ENCODE results near the gene PARD3. TPM values are rescaled to one million over a fixed set of nuclear protein-coding genes. Genes with fewer than 3 reads are reported as not detected.

The PARD3 gene
- total and polyA plus RNA-seq, 10 of the 15 experiments (the other 5 are each of a cell fraction or from before 2014, with no cell fraction given), result 2.6 to 43.1 (median 13.9) TPM

DNA sequence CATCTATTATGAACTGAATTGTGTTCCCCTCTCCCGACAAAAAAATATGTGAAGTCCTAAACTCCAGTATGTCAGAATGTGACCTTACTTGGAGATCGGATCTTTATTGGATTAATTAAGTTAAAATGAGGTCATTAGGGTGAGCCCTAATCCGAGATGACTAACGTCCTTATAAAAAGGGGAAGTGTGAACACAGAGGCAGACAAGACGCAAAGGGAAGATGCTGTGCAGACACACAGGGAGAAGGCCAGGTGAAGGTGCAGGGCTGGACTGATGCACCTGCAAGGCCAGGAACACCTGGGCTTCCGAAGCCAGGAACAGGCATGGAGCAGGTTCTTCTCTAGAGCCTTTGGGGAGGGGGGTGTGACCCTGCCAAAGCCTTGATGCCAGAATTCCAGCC, 187.8 kb downstream of the PARD3 start (continued):
- TF ChIP-seq, protein P1, sequence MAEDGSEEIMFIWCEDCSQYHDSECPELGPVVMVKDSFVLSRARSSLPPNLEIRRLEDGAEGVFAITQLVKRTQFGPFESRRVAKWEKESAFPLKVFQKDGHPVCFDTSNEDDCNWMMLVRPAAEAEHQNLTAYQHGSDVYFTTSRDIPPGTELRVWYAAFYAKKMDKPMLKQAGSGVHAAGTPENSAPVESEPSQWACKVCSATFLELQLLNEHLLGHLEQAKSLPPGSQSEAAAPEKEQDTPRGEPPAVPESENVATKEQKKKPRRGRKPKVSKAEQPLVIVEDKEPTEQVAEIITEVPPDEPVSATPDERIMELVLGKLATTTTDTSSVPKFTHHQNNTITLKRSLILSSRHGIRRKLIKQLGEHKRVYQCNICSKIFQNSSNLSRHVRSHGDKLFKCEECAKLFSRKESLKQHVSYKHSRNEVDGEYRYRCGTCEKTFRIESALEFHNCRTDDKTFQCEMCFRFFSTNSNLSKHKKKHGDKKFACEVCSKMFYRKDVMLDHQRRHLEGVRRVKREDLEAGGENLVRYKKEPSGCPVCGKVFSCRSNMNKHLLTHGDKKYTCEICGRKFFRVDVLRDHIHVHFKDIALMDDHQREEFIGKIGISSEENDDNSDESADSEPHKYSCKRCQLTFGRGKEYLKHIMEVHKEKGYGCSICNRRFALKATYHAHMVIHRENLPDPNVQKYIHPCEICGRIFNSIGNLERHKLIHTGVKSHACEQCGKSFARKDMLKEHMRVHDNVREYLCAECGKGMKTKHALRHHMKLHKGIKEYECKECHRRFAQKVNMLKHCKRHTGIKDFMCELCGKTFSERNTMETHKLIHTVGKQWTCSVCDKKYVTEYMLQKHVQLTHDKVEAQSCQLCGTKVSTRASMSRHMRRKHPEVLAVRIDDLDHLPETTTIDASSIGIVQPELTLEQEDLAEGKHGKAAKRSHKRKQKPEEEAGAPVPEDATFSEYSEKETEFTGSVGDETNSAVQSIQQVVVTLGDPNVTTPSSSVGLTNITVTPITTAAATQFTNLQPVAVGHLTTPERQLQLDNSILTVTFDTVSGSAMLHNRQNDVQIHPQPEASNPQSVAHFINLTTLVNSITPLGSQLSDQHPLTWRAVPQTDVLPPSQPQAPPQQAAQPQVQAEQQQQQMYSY (CRISPR knock-in tag; IDR thresholded peaks at IDR 0.05), result no peak
- TF ChIP-seq YY1 (IDR thresholded peaks at IDR 0.05; ENCODE audit: low read depth, low read length) (no peak), PAX8 (IDR thresholded peaks at IDR 0.05) (no peak), ZNF24 (IDR thresholded peaks at IDR 0.05) (no peak), ZZZ3 (IDR thresholded peaks at IDR 0.05; ENCODE audit: control insufficient read depth, insufficient read length, low read depth) (no peak), CBX3 (IDR thresholded peaks at IDR 0.05; ENCODE audit: borderline replicate concordance, low read depth) (no peak), MEF2B (IDR thresholded peaks at IDR 0.05; ENCODE audit: partially characterized antibody, poor library complexity, severe bottlenecking) (no peak), IKZF1 (conservative IDR thresholded peaks at IDR 0.05) (peak; percentile 60), MYC (IDR thresholded peaks at IDR 0.05; ENCODE audit: insufficient read depth, insufficient read length, insufficient replicate concordance, low read length, severe bottlenecking) (no peak), ZNF207 (IDR thresholded peaks at IDR 0.05; ENCODE audit: borderline replicate concordance) (no peak), NRF1 (conservative IDR thresholded peaks at IDR 0.05; ENCODE audit: low read depth, low read length) (no peak), ZNF622 (IDR thresholded peaks at IDR 0.05) (no peak), MTA3 (IDR thresholded peaks at IDR 0.05; ENCODE audit: borderline replicate concordance, low read length) (no peak), POLR2A (IDR thresholded peaks at IDR 0.05; ENCODE audit: low read depth, low read length) (no peak), RELA (IDR thresholded peaks at IDR 0.05; ENCODE audit: borderline replicate concordance, partially characterized antibody) (no peak), HCFC1 (IDR thresholded peaks at IDR 0.05; ENCODE audit: low read length) (no peak), TCF3 (IDR thresholded peaks at IDR 0.05; ENCODE audit: borderline replicate concordance, insufficient read depth, low read depth, low read length) (no peak), SIN3A (IDR thresholded peaks at IDR 0.05; ENCODE audit: low read depth, low read length) (no peak), CBFB (IDR thresholded peaks at IDR 0.05; ENCODE audit: low read depth) (no peak)
- TF ChIP-seq, protein P2, sequence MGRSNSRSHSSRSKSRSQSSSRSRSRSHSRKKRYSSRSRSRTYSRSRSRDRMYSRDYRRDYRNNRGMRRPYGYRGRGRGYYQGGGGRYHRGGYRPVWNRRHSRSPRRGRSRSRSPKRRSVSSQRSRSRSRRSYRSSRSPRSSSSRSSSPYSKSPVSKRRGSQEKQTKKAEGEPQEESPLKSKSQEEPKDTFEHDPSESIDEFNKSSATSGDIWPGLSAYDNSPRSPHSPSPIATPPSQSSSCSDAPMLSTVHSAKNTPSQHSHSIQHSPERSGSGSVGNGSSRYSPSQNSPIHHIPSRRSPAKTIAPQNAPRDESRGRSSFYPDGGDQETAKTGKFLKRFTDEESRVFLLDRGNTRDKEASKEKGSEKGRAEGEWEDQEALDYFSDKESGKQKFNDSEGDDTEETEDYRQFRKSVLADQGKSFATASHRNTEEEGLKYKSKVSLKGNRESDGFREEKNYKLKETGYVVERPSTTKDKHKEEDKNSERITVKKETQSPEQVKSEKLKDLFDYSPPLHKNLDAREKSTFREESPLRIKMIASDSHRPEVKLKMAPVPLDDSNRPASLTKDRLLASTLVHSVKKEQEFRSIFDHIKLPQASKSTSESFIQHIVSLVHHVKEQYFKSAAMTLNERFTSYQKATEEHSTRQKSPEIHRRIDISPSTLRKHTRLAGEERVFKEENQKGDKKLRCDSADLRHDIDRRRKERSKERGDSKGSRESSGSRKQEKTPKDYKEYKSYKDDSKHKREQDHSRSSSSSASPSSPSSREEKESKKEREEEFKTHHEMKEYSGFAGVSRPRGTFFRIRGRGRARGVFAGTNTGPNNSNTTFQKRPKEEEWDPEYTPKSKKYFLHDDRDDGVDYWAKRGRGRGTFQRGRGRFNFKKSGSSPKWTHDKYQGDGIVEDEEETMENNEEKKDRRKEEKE (IDR thresholded peaks at IDR 0.05), result no peak
- TF ChIP-seq, protein P3, sequence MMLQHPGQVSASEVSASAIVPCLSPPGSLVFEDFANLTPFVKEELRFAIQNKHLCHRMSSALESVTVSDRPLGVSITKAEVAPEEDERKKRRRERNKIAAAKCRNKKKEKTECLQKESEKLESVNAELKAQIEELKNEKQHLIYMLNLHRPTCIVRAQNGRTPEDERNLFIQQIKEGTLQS (IDR thresholded peaks at IDR 0.05; ENCODE audit: borderline replicate concordance, extremely low read depth, low read depth, low read length), result no peak
- TF ChIP-seq, protein P4, sequence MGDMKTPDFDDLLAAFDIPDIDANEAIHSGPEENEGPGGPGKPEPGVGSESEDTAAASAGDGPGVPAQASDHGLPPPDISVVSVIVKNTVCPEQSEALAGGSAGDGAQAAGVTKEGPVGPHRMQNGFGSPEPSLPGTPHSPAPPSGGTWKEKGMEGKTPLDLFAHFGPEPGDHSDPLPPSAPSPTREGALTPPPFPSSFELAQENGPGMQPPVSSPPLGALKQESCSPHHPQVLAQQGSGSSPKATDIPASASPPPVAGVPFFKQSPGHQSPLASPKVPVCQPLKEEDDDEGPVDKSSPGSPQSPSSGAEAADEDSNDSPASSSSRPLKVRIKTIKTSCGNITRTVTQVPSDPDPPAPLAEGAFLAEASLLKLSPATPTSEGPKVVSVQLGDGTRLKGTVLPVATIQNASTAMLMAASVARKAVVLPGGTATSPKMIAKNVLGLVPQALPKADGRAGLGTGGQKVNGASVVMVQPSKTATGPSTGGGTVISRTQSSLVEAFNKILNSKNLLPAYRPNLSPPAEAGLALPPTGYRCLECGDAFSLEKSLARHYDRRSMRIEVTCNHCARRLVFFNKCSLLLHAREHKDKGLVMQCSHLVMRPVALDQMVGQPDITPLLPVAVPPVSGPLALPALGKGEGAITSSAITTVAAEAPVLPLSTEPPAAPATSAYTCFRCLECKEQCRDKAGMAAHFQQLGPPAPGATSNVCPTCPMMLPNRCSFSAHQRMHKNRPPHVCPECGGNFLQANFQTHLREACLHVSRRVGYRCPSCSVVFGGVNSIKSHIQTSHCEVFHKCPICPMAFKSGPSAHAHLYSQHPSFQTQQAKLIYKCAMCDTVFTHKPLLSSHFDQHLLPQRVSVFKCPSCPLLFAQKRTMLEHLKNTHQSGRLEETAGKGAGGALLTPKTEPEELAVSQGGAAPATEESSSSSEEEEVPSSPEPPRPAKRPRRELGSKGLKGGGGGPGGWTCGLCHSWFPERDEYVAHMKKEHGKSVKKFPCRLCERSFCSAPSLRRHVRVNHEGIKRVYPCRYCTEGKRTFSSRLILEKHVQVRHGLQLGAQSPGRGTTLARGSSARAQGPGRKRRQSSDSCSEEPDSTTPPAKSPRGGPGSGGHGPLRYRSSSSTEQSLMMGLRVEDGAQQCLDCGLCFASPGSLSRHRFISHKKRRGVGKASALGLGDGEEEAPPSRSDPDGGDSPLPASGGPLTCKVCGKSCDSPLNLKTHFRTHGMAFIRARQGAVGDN (IDR thresholded peaks at IDR 0.05), result no peak

Data from GM12878 (cell line).